ENCODE data around the gene SOX13.

DNA sequence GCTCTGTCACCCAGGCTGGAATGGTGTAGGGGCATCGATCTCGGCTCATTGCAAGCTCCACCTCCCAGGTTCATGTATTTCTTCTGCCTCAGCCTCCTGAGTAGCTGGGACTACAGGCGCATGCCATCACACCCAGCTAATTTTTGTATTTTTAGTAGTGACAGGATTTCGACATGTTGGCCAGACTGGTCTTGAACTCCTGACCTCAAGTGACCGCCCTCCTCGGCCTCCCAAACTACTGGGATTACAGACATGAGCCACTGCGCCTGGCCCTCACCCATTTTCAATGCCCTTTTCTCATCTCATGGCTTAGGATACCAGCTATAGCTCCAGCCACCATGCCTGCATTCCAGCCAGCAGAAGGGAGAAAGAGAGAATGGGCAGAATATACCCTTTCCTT lies 12.9 kb upstream of the SOX13 start:
- TF ChIP-seq JUND (IDR thresholded peaks at IDR 0.05; ENCODE audit: borderline replicate concordance, low read depth, low read length): no peak
- TF ChIP-seq JUND (tag; IDR thresholded peaks at IDR 0.05; ENCODE audit: borderline replicate concordance, low read depth, low read length): no peak
- TF ChIP-seq ZNF274 (IDR thresholded peaks at IDR 0.05; ENCODE audit: borderline replicate concordance, low read depth, low read length): no peak
- TF ChIP-seq CTCF (IDR thresholded peaks at IDR 0.05 in 2 of 3, conservative IDR thresholded peaks at IDR 0.05 in 1 of 3; ENCODE audit: insufficient read depth in 2 of 3, low read depth in 1 of 3, low read length in 3 of 3): no peak
- no peak for TF ChIP-seq HDAC8 (tag; IDR thresholded peaks at IDR 0.05)
- no peak for TF ChIP-seq MXI1 (IDR thresholded peaks at IDR 0.05; ENCODE audit: low read depth, low read length)
- no peak for TF ChIP-seq RB1 (IDR thresholded peaks at IDR 0.05; ENCODE audit: low read depth)
- TF ChIP-seq CBFA2T3 (IDR thresholded peaks at IDR 0.05): no peak
- no peak for TF ChIP-seq YY1 (IDR thresholded peaks at IDR 0.05; ENCODE audit: borderline replicate concordance in 1 of 3, control insufficient read depth in 1 of 3, extremely low read depth in 1 of 3, insufficient read depth in 3 of 3, insufficient read length in 1 of 3, insufficient replicate concordance in 2 of 3, low read depth in 1 of 3, low read length in 2 of 3)
- no peak for TF ChIP-seq SIX5 (IDR thresholded peaks at IDR 0.05; ENCODE audit: borderline replicate concordance in 1 of 2, insufficient read depth in 1 of 2, low read depth in 1 of 2, low read length in 2 of 2)
